Right atrium auricular region (tissue), 2 donors: Measurements from ENCODE around the gene CDK15. TPM values are rescaled to one million over a fixed set of nuclear protein-coding genes. Genes with fewer than 3 reads are reported as not detected.

Experiments used
- DNase-seq: peaks from one replicate; pipeline ENCODE4 v3.0.0-alpha.2; 2019; ENCODE audit warnings: low spot score
- H3K27ac ChIP-seq, 2 donors: fragments of 200-600 bp; sonication (generic); 1 replicate in 1 of 2; 2 replicates in 1 of 2; pipeline ENCODE4 v1.5.1; 2016 to 2019
- H3K27me3 ChIP-seq, 2 donors: fragments of 200-600 bp; sonication (generic); one replicate each; pipeline versions ENCODE4 v1.5.1 to v1.6.0; 2017 to 2019
- H3K36me3 ChIP-seq: fragments of 200-600 bp; sonication (generic); one replicate; pipeline ENCODE4 v1.5.1; 2016
- H3K4me1 ChIP-seq, 2 donors: fragments of 200-600 bp; sonication (generic); one replicate each; pipeline versions ENCODE4 v1.5.1 to v1.6.0; 2017 to 2019
- H3K4me3 ChIP-seq, 2 donors: fragments of 200-600 bp; sonication (generic); 1 replicate in 1 of 2; 2 replicates in 1 of 2; pipeline ENCODE4 v1.5.1; 2017 to 2019; ENCODE audit warnings: mild to moderate bottlenecking in 1 of 2, moderate library complexity in 1 of 2
- H3K9me3 ChIP-seq, 2 donors: fragments of 200-600 bp; sonication (generic); one replicate each; pipeline ENCODE4 v1.5.1; 2019
- total RNA-seq, 2 donors: library from RNA; depleted of rRNA; stranded (reverse); fragments of >200 nt; gene quantifications; one replicate each; pipeline ENCODE4 v1.1.0, GENCODE V29; 2016
- TF ChIP-seq, protein P1 (sequence below), 2 donors: fragments of 200-600 bp; sonication (generic); IDR thresholded peaks; one replicate each; pipeline ENCODE4 v1.5.1; 2019; ENCODE audit warnings: antibody characterized with exemption in 2 of 2

The CDK15 gene
- total RNA-seq, 2 donors from 2014 or later, result not detected

DNA sequence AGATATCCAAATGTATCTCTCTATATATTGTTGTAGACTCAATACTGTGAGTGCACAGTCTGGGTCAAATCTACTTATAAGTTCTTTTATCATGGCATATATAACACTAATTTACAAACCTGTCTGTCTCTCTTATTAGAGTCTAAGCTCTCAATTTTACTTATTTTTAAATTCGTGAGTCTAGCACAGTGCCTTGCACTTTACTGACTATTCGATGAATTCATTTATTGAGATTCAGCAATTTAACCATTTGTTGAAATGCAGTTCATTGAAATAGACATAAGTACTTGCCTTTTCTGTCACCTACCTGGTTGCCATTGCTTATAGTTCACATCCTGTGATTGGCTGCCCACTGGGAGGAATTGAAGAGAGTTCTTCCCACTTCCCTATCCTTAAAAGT lies 15.3 kb upstream of the CDK15 start:
- no peaks in the 10 kb centered on the region for H3K27me3 ChIP-seq
- H3K27ac ChIP-seq, result no peak overlapping the region
- TF ChIP-seq, protein P1, sequence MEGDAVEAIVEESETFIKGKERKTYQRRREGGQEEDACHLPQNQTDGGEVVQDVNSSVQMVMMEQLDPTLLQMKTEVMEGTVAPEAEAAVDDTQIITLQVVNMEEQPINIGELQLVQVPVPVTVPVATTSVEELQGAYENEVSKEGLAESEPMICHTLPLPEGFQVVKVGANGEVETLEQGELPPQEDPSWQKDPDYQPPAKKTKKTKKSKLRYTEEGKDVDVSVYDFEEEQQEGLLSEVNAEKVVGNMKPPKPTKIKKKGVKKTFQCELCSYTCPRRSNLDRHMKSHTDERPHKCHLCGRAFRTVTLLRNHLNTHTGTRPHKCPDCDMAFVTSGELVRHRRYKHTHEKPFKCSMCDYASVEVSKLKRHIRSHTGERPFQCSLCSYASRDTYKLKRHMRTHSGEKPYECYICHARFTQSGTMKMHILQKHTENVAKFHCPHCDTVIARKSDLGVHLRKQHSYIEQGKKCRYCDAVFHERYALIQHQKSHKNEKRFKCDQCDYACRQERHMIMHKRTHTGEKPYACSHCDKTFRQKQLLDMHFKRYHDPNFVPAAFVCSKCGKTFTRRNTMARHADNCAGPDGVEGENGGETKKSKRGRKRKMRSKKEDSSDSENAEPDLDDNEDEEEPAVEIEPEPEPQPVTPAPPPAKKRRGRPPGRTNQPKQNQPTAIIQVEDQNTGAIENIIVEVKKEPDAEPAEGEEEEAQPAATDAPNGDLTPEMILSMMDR (IDR thresholded peaks at IDR 0.05), result no peak
- no peaks in the 10 kb centered on the region for H3K9me3 ChIP-seq
- no peaks in the 10 kb centered on the region for H3K36me3 ChIP-seq
- H3K4me1 ChIP-seq, result no peaks in the 10 kb centered on the region
- H3K4me3 ChIP-seq, result no peak overlapping the region
- DNase-seq, result no peak

GRCh38 chr2:201793631-201794030 lies 12.7 kb upstream of the CDK15 start:
- no peak for DNase-seq

DNA sequence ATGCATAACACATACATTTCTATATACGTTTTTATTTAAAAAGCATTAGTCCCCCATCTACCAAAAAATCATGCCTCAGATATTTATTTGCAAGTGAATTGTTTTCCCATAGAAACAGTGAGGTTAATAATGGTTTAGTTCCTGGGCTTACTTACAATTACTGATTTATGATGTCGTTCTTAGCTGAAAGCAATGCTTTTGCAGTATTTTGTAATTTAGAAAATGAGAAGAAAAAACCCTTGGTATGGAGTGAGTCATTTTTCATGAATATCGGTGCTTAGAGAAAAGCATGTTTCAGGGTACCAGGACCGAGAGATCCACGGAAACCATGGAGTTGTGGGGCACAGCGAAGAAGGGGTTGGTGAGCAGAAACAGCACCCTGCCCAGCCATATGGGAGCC lies 12.0 kb upstream of the CDK15 start:
- TF ChIP-seq, protein P1 (IDR thresholded peaks at IDR 0.05), result no peak
- no peaks in the 10 kb centered on the region for H3K4me1 ChIP-seq
- no peaks in the 10 kb centered on the region for H3K9me3 ChIP-seq
- no peak overlapping the region for H3K4me3 ChIP-seq
- no peak overlapping the region for H3K27ac ChIP-seq
- H3K27me3 ChIP-seq, result no peaks in the 10 kb centered on the region
- no peaks in the 10 kb centered on the region for H3K36me3 ChIP-seq
- DNase-seq, result no peak

More at GRCh38 chr2:201793631-201794030, 12.7 kb upstream of the CDK15 start:
- no peaks in the 10 kb centered on the region for H3K36me3 ChIP-seq
- no peaks in the 10 kb centered on the region for H3K9me3 ChIP-seq
- no peak overlapping the region for H3K4me3 ChIP-seq
- H3K4me1 ChIP-seq, result no peaks in the 10 kb centered on the region
- no peaks in the 10 kb centered on the region for H3K27me3 ChIP-seq
- TF ChIP-seq, protein P1 (IDR thresholded peaks at IDR 0.05), result no peak
- no peak overlapping the region for H3K27ac ChIP-seq

- Histone ChIP-seq H3K36me3 (no peaks in the 10 kb centered on the region), H3K27ac (no peak overlapping the region), H3K9me3 (no peaks in the 10 kb centered on the region), H3K4me1 (no peaks in the 10 kb centered on the region), H3K27me3 (no peaks in the 10 kb centered on the region), H3K4me3 (no peak overlapping the region)
- TF ChIP-seq, protein P1 (IDR thresholded peaks at IDR 0.05), result peak; percentile 55 to 75
- DNase-seq, result no peak
Observed at GRCh38 chr2:201795607-201796477, 10.5 kb upstream of the CDK15 start.

DNA sequence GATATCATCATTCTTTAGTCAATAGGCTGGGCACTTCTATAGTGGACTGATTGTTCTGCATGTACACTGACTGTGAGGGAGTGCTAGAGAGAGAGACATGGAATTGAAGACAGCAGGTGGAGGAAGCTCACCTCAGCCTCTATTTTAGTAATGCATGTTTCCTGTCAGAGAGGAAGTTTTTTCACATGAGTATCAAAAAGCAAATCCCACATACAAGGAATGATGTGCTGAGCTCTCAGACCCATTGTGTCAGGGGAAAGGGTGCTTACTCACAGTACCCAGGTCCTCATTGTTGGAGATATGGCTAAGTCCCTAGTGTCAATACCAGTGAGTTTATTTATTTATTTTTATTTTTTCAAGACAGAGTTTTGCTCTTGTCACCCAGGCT lies 9.9 kb upstream of the CDK15 start:
- Histone ChIP-seq H3K9me3 (no peaks in the 10 kb centered on the region), H3K36me3 (no peaks in the 10 kb centered on the region), H3K27ac (no peak overlapping the region), H3K27me3 (no peaks in the 10 kb centered on the region), H3K4me3 (no peak overlapping the region), H3K4me1 (no peaks in the 10 kb centered on the region)
- TF ChIP-seq, protein P1 (IDR thresholded peaks at IDR 0.05), result no peak
- DNase-seq, result no peak
